ENCODE results near the gene SAP25.

Gene SAP25

DNA sequence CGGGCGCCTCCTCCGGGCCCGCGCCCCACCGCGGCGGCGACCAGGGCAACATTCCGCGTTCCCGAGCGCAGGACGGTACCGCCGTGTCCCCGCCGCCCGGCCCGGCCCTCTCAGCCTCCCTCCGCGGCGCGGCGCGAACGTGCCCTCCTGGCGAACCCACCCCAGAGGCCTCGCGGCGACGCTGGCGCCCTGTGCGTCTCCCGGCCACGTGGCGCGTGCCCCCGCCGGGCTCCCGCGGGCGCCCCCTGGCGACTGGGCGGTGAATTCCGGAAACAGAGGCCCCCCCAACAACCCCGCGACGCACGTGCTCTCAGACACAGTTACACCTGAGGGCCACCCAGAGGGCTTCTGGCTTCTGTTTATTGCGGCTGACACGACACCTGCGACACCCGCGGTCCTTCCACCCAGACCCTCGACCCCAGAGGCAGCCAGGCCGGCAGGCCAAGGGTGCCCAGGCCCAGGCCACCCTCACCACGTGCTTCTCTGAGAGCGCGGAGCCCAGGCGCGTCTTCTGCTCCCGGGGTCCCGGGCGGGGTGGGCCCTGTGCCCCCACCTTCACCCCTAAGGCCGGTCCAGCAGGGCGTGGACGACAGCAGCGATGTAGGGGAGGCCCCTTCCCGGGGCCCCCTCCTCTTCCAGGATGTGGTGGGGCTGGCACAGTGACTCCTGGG is at the start of gene SAP25:
Gene SAP25 (minus strand): TSS at position 210 of the 671 bp plus-strand sequence. CDS start 158 bp downstream, at position 52.
- no peak for DNase-seq (ENCODE audit: low spot score)

- no peak for DNase-seq (ENCODE audit: low spot score)
These were observed 47.9 kb upstream of the SAP25 start for GRCh38 chr7:100621554-100621953.

GRCh38 chr7:100620804-100621203 is 47.1 kb upstream of the SAP25 start:
- DNase-seq (ENCODE audit: low spot score) = no peak

DNA sequence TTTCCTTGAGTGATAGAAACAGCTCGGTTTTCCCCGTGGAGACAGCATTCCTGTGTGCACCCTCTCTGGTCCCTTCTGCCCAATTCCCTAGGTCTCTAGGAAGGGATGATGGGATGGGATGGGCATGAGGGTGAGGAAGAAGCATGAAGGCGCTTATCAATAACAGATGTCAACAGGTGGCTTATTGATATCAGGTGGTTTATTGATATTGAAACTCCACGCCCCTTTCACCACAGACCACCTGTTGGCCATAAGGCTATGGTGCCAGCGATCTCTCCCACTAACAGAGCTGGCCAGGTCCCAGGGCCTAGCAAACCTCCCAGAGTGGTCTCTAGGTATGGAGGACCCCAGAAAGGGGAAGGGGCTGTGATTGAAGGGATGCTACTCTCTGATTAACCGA is 46.5 kb upstream of the SAP25 start:
- no peak for DNase-seq (ENCODE audit: low spot score)

DNA sequence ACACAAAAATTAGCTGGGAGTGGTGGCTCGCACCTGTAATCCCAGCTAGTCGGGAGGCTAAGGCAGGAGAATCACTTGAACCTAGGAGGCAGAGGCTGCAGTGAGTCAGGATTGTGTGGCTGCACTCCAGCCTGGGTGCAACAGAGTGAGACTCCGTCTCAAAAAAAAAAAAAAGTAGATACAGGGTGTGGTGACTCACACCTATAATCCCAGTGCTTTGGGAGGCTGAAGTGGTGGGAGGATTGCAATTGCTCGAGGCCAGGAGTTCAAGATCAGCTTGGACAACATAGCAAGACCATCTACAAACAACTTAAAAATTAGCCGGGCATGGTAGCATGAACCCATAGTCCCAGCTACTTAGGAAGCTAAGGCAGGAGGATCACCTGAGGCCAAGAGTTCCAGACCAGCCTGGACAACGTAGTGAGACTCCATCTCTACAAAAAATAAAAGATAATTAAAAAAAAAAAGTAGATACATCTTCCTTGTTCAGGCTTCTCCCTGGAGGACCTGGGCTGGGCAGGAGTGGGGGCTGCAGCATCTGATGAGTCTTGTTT is 40.7 kb upstream of the SAP25 start:
- DNase-seq (ENCODE audit: low spot score) = no peak

DNA sequence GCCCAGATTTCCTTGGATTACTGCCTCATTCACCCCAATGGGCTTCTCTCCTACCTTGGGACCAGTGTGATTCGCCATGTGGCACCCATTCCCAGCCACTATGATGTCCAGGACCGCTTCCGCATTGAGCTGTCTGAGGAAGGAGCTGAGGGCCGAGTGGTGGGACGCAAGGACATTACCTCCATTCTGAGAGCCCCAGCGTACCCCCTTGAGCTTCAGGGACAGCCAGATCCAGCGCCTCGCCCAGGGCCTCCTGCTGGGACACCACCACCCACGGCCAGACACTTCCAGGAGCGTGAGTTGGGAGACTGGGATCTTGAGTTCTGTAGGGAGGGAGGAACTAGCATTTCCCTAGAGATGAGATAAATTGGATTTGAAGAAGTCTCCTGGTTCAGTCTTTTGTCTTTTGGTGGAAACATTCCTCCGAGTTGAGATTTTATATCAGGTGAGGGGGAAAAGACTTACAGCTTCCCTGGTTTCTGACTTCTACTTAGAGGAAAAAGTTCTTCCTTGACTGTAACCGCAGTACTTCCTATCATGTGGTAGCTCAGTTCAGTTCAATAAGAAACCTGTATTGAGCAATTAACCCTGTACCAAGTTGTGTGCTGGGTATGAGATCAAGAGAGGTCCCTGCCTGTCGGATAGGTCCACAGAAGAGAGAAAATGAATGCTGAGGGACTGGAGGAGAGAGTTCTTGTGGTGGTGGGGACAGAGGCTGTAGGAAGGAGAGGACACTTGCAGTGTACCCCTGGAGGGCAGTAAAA is 39.9 kb upstream of the SAP25 start:
- no peak for DNase-seq (ENCODE audit: low spot score)

GRCh38 chr7:100612730-100613390 is 39.2 kb upstream of the SAP25 start:
- no peak for DNase-seq (ENCODE audit: low spot score)

GRCh38 chr7:100611983-100612729 is 38.5 kb upstream of the SAP25 start, which contains the start of gene MOSPD3:
TSS of gene MOSPD3 (plus strand) at chr7:100612540. CDS start at chr7:100612792, 252 bp downstream.
- peak; percentile 100 for DNase-seq (ENCODE audit: low spot score)

GRCh38 chr7:100609958-100610357 is 36.3 kb upstream of the SAP25 start:
- DNase-seq (ENCODE audit: low spot score) = no peak

DNA sequence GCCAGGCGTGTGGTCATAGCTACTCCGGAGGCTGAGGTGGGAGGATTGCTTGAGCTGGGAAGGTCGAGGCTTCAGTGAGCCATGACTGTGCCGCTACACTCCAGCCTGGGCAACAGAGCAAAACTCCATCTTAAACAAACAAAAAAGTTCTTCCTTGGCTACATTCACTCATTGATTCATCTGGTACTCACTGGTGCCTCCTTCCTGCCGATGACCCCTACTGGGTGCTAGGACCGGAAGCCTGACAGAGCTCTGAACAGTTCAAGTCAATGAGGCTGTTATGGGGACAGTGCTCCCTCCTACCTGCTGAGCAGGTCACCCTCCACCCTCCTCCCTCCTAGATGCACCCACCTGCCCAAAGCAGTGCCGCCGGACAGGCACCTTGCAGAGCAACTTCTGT is 33.4 kb upstream of the SAP25 start:
- no peak for DNase-seq (ENCODE audit: low spot score)

- DNase-seq (ENCODE audit: low spot score) = no peak
These were observed 32.6 kb upstream of the SAP25 start for GRCh38 chr7:100606313-100606712.

GRCh38 chr7:100604976-100605911 is 31.5 kb upstream of the SAP25 start:
- DNase-seq (ENCODE audit: low spot score) = no peak

GRCh38 chr7:100604028-100604975 is 30.6 kb upstream of the SAP25 start:
- DNase-seq (ENCODE audit: low spot score) = peak; percentile 67

- DNase-seq (ENCODE audit: low spot score) = no peak
These were observed 30.0 kb upstream of the SAP25 start for GRCh38 chr7:100603726-100604027.

GRCh38 chr7:100602889-100603725 is 29.4 kb upstream of the SAP25 start:
- DNase-seq (ENCODE audit: low spot score) = no peak

DNA sequence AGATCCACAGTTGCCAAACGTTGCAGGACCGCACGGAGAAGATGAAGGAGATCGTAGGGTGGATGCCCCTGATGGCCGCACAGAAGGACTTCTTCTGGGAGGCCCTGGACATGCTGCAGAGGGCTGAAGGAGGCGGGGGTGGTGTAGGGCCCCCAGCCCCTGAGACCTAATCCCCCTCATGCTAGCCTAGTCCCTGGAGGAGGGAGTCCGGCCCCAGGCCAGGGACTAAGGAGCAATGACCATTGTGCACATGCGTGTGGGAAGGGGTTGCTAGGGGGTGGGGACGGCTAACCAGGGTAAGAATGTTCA is 27.0 kb upstream of the SAP25 start:
- DNase-seq (ENCODE audit: low spot score) = no peak

DNA sequence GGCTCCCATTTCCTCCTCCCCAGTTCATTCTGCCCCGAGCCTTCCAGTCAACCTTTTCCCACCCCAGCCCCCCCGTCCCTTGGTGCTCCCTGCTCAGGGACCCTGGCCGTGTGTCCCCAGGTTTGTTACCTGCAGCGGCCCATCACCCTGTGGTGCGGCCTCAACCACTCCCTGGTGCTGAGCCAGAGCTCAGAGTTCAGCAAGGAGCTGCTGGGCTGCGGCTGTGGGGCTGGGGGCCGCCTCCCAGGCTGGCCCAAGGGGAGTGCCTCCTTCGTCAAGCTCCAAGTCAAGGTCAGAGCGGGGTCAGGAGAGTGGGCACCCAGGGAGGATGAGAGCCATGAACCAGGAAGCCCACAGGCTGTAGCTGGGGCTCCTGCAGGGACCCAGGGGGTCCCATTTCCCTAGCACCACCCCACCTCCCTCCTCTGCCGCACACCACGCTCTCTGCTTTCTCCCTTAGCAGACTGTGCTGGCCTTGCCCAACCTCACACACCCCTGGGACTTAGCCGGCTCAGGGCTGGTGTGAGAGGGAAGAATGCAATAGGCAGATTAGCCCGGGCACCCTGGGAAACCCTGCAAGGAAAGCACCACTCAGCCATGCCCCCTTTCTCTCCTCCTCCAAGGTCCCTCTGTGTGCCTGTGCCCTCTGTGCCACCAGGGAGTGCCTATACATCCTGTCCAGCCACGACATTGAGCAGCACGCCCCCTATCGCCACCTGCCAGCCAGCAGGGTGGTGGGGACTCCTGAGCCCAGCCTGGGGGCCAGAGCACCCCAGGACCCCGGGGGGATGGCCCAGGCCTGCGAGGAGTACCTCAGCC is 26.4 kb upstream of the SAP25 start:
- DNase-seq (ENCODE audit: low spot score) = no peak

DNA sequence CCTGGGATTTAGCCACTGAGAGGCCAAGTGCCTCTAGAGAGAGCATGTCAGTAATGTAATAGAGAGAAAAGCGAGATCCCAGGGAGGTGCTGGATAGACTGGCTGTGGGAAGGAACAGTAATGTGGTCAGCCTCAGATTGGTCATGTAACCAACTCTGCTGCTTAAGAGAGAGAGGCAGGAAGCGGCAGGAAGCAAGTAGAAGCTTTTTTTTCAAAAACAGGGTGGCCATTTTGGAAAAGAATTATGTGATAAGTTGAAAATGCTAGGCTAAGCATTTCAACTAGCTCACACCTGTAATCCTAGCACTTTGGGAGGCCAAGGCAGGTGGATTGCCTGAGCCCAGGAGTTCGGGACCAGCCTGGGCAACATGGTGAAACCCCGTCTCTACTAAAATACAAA is 24.7 kb upstream of the SAP25 start:
- no peak for DNase-seq (ENCODE audit: low spot score)
